Measurements from ENCODE around the gene EXOC4. TPM values are rescaled to one million over a fixed set of nuclear protein-coding genes. Genes with fewer than 3 reads are reported as not detected.

EXOC4 gene
- total and polyA plus RNA-seq, 2 donors (not counting 3 experiments of a cell fraction or from before 2014, with no cell fraction given): 20.3 to 73.1 TPM

DNA sequence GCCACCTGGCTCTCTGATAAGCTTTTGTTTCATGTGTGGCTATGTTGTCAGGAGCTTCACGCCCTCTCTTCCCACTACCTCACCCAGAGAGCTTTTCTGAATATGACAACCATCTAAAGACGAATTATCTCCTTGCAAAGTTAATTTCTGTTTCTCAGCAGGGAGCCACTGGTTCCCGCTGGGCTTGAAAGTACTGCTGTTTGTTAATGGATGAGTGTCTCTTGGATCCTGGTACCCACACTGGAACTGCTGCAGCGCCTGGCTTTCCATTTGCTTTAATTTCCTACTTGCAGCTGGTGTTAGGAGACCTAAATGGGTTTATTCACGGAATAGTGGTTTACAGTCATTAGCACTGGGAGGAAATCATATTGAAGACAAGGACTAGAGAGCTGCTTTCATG lies 606.4 kb downstream of the EXOC4 start:
- POLR2A ChIA-PET: interaction anchor here (0.6 kb wide), 1 partner anchor 98 kb away, joined by 3 read pairs; no protein-coding TSS in a partner anchor
- H3K27me3 ChIP-seq (ENCODE audit: control insufficient read depth in 2 of 2, insufficient read depth in 2 of 2, low read length in 2 of 2): no peaks in the 10 kb centered on the region
- DNase-seq (ENCODE audit: low read depth, low spot score) (no peak), FAIRE-seq (no peak)
- CTCF ChIA-PET: no interaction called here
- no peak overlapping the region for H3K4me2 ChIP-seq (ENCODE audit: insufficient read depth, low read length)
- no peaks in the 10 kb centered on the region for H3K36me3 ChIP-seq (ENCODE audit: control insufficient read depth in 2 of 2, extremely low read depth in 1 of 2, insufficient read depth in 2 of 2, low read length in 2 of 2)
- H3K4me1 ChIP-seq (ENCODE audit: control insufficient read depth, extremely low read depth, insufficient read depth, low read length): peaks cover 6% of the 10 kb centered on the region
- intact Hi-C loops (cut with micrococcal nuclease): no loop called here
- H4K20me1 ChIP-seq (replicated peaks; ENCODE audit: control insufficient read depth, extremely low read depth, insufficient read depth, low read length): no peaks in the 10 kb centered on the region
- no peak overlapping the region for H3K27ac ChIP-seq (ENCODE audit: insufficient read depth, low read depth, low read length)
- H3K9me1 ChIP-seq (replicated peaks; ENCODE audit: control insufficient read depth, extremely low read depth, insufficient read depth, low read length): no peaks in the 10 kb centered on the region
- TF ChIP-seq GATA2 (IDR thresholded peaks at IDR 0.05; ENCODE audit: insufficient read depth, insufficient read length, low read depth, low read length) (no peak), EZH2 (IDR thresholded peaks at IDR 0.05; ENCODE audit: borderline replicate concordance, low read depth, low read length, severe bottlenecking) (no peak), JUN (IDR thresholded peaks at IDR 0.05; ENCODE audit: borderline replicate concordance, insufficient read depth, insufficient read length, low read depth) (no peak), MYC (IDR thresholded peaks at IDR 0.05; ENCODE audit: low read depth, low read length) (no peak), CTCF (IDR thresholded peaks at IDR 0.05; ENCODE audit: extremely low read depth in 1 of 2, insufficient read depth in 1 of 2, low read depth in 1 of 2, low read length in 2 of 2) (no peak), MAX (IDR thresholded peaks at IDR 0.05; ENCODE audit: insufficient read depth, insufficient read length) (no peak), FOS (IDR thresholded peaks at IDR 0.05; ENCODE audit: borderline replicate concordance, insufficient read depth, low read length) (no peak), POLR2A (IDR thresholded peaks at IDR 0.05; ENCODE audit: low read depth, low read length) (no peak), POLR2AphosphoS5 (IDR thresholded peaks at IDR 0.05; ENCODE audit: insufficient read depth, low read depth, low read length) (no peak)
- no peaks in the 10 kb centered on the region for H3K79me2 ChIP-seq (ENCODE audit: control insufficient read depth, insufficient read depth, low read length)
- no peaks in the 10 kb centered on the region for H3K9me3 ChIP-seq (replicated peaks; ENCODE audit: control insufficient read depth, insufficient read depth, low read length)
- no TSS peak for BruUV-seq (replicated peaks)
- H3K9ac ChIP-seq (replicated peaks; ENCODE audit: extremely low read depth, insufficient read depth, low read length): no peak overlapping the region
- no peak overlapping the region for H3K4me3 ChIP-seq (replicated peaks in 1 of 3; ENCODE audit: insufficient read depth in 1 of 3, low read depth in 1 of 3, low read length in 3 of 3)
- dilution Hi-C loops (cut with MboI; ENCODE audit: extremely low pct_ligation_motif_present, low sequenced_read_pairs): no loop called here
- no peak overlapping the region for H2AFZ ChIP-seq (ENCODE audit: low read depth, low read length)
